Bronchial epithelial cell (primary cell): ENCODE measurements around the gene TNFAIP8. TPM values are rescaled to one million over a fixed set of nuclear protein-coding genes. Genes with fewer than 3 reads are reported as not detected.

Experiments used
- DNase-seq: peaks from one replicate; pipeline ENCODE4 v3.0.0-alpha.2; 2010; ENCODE audit warnings: low read depth
- FAIRE-seq: peaks from 2 replicates; lab custom pipeline; 2011; peaks lifted over from hg19 to GRCh38; lab: Jason Lieb, UNC
- H3K27me3 ChIP-seq: 2 replicates; pipeline ENCODE4 v1.5.1; 2011; ENCODE audit warnings: low read length; ENCODE audit not compliant: control insufficient read depth, insufficient read depth
- H3K36me3 ChIP-seq: 2 replicates; pipeline ENCODE4 v1.5.1; 2011; ENCODE audit warnings: low read length; ENCODE audit not compliant: control insufficient read depth, insufficient read depth
- H3K4me3 ChIP-seq: 2 replicates; pipeline ENCODE4 v1.5.1; 2011; ENCODE audit warnings: mild to moderate bottlenecking, low read depth, low read length, control low read depth
- total RNA-seq: library from RNA; depleted of rRNA; stranded (reverse); fragments of >200 nt; gene quantifications from 2 replicates; pipeline ENCODE4 v1.2.1, GENCODE V29; 2014
- TF ChIP-seq, protein P1 (sequence below): IDR thresholded peaks from 2 replicates; pipeline ENCODE4 v1.5.1; 2011; ENCODE audit warnings: mild to moderate bottlenecking, moderate library complexity, low read length, control low read depth, inconsistent platforms; ENCODE audit not compliant: insufficient read depth, severe bottlenecking

TNFAIP8 gene
- total RNA-seq, 1 donor from 2014 or later: 51.9 TPM

DNA sequence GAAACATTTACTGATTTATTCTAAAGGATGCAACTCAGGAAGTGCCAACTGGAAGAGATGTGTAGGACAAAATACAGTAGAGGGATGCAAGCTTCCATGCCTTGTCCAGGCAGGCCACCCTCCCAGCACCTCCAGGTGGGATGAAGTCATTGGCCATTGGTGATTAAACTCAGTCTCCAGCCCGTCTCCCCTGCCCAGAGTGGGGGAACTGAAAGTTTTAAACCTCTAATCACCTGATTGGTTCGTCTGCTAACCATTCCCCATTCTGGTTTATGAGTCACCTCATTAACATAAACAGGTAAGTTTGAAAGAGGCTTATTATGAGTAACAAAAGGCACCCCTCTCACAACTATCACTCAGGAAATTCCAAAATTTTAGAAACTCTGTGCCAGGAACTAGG is 8.1 kb downstream of the TNFAIP8 start:
- FAIRE-seq (no peak), DNase-seq (peak; percentile 73)
- no peaks in the 10 kb centered on the region for H3K27me3 ChIP-seq
- TF ChIP-seq, protein P1, sequence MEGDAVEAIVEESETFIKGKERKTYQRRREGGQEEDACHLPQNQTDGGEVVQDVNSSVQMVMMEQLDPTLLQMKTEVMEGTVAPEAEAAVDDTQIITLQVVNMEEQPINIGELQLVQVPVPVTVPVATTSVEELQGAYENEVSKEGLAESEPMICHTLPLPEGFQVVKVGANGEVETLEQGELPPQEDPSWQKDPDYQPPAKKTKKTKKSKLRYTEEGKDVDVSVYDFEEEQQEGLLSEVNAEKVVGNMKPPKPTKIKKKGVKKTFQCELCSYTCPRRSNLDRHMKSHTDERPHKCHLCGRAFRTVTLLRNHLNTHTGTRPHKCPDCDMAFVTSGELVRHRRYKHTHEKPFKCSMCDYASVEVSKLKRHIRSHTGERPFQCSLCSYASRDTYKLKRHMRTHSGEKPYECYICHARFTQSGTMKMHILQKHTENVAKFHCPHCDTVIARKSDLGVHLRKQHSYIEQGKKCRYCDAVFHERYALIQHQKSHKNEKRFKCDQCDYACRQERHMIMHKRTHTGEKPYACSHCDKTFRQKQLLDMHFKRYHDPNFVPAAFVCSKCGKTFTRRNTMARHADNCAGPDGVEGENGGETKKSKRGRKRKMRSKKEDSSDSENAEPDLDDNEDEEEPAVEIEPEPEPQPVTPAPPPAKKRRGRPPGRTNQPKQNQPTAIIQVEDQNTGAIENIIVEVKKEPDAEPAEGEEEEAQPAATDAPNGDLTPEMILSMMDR: no peak
- H3K36me3 ChIP-seq: no peaks in the 10 kb centered on the region
- H3K4me3 ChIP-seq: no peak overlapping the region

DNA sequence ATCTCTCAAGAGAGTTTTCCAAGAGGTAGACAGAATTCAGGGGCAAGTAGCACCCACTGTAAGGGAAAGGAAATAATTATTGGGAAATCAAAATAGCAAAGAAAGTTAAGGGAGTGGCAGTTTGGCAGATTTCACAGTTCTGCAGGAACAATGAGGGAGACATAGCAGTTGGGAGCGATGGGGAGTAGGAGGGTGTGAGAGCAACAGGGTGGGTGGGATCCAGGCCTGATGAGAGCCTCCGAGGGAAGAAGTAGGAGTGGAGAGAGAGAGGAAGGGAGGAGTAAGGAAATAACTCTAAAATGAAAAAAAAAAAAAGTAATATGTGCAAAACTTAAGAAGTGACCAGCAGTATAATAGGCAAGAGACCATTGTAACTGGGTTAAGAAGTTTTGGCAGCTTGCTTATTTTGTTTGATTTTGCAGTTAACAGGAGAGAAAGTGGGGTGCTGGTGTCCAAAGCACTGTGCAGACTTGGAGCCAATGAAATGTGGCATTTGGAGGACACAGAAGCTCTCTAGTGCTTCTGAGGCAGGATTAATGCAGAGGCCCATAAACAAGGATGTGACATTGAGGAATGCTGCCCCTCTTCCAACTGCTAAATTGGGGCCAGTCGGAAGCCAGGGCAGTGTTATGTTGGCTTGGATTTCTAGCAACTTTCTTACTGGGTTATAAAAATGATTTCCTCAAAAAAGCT is 10.2 kb downstream of the TNFAIP8 start:
- TF ChIP-seq, protein P1: no peak
- H3K36me3 ChIP-seq: no peaks in the 10 kb centered on the region
- H3K27me3 ChIP-seq: no peaks in the 10 kb centered on the region
- FAIRE-seq (no peak), DNase-seq (no peak)
- no peak overlapping the region for H3K4me3 ChIP-seq

DNA sequence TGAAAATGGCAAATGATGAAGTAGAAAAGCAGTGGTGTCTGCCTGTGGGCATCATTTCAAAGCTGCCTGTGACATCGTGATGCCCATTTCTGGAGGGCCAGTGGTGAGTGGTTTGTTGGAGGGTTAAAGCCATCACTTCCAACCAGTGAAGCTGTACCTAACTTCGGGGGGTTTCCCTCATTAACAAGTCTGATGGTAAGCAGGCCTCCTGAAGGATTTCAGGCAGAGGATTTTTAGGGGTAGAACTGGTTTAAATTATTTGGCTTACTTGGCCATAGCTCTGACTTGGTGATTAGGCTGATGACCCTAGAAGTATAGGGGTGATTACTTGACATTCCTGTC is 10.7 kb downstream of the TNFAIP8 start:
- no peaks in the 10 kb centered on the region for H3K27me3 ChIP-seq
- DNase-seq (no peak), FAIRE-seq (no peak)
- TF ChIP-seq, protein P1: no peak
- no peak overlapping the region for H3K4me3 ChIP-seq
- H3K36me3 ChIP-seq: no peaks in the 10 kb centered on the region

DNA sequence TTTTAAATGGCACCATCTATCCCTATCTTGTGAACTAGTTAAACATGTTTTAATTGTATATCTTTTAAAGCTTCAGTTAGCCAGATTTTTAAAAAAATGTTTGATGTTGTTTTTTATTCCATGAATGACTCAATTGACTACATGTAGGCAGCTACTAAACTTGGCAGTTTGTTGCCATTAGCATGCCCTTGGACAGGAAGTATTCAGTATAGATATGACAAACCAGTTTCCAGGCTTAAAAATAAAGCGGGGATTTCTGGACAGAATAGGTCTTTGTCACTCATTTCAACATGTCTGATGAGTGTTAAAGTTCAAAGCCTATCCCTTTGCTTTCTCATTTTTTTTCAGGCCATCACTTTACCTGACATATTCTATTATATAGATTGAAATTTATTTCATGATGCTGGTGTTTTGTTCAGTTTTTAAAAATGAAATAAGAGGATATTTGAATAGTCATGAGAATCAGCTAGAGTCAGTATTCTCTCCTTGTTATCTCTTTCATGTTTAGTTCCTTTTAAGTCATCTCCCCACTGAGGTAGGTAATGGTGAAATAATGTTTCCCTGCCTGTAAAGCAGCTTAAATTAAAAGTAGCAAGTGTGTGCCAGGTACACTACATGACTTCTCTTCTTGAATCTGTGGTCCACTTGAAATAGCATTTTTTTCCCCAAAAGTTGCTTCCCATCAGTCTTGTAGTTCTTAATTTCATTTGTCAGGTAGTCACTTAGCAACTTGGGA is 11.9 kb downstream of the TNFAIP8 start:
- Histone ChIP-seq H3K27me3 (no peaks in the 10 kb centered on the region), H3K36me3 (no peaks in the 10 kb centered on the region), H3K4me3 (no peak overlapping the region)
- TF ChIP-seq, protein P1: no peak
- no peak for FAIRE-seq
- peak; percentile 80 for DNase-seq

DNA sequence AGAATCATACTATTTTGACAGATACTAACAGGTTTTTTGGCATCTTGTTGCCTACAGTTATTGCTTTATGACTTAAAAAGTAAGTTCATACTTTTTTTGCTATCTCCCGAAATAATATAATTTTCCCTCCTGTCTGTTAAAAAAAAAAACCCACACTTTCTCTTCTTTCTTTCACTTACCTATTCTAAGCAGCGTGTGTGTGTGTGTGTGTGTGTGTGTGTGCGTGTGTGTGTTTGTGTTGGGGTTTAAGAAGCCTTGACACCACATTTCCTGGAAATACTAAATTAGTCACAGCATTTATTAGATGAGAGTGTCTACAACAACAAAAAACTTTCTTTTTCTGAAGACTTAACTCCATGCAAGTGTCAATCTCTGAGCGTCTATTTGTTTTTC is 12.4 kb downstream of the TNFAIP8 start:
- DNase-seq (no peak), FAIRE-seq (no peak)
- no peaks in the 10 kb centered on the region for H3K27me3 ChIP-seq
- H3K36me3 ChIP-seq: no peaks in the 10 kb centered on the region
- TF ChIP-seq, protein P1: no peak
- no peak overlapping the region for H3K4me3 ChIP-seq
